HEK293 (cell line): ENCODE measurements around the gene CASP10.
A peak's percentile ranks its signal among the peaks of the same experiment; 100 is the strongest.

Experiments used
- CTCF ChIA-PET: fragments of 350-600 bp; formaldehyde crosslinking; extraction: SDS; loops from one replicate; lab custom pipeline; 2021; ENCODE audit warnings: antibody characterized with exemption; lab: Yijun Ruan, JAX
- POLR2A ChIA-PET: fragments of 300-600 bp; formaldehyde crosslinking; extraction: SDS; loops from one replicate; lab custom pipeline; 2020; ENCODE audit warnings: antibody characterized with exemption, inconsistent platforms; lab: Yijun Ruan, JAX
- H3K27ac ChIP-seq: fragments of 200-500 bp; sonication (Bioruptor generic); 2 replicates; pipeline ENCODE4 v1.5.1; 2014; ENCODE audit warnings: low read depth, low read length, control low read depth, inconsistent platforms; ENCODE audit errors: extremely low read depth
- H3K36me3 ChIP-seq, 2 experiments: fragments of 200-500 bp in 1 of 2; sonication (Bioruptor generic) in 1 of 2; 1 replicate in 1 of 2; 2 replicates in 1 of 2; pipeline ENCODE4 v1.5.1; 2014 to 2017; ENCODE audit warnings: inconsistent platforms in 2 of 2, low read length in 2 of 2; ENCODE audit not compliant: control insufficient read depth in 2 of 2, insufficient read depth in 1 of 2
- H3K4me1 ChIP-seq: fragments of 200-500 bp; sonication (Bioruptor generic); 2 replicates; pipeline ENCODE4 v1.5.1; 2014; ENCODE audit warnings: mild to moderate bottlenecking, low read length, inconsistent platforms; ENCODE audit not compliant: control insufficient read depth, insufficient read depth
- H3K4me3 ChIP-seq: 2 replicates; pipeline ENCODE4 v1.5.1; 2011; ENCODE audit warnings: low read depth, mild to moderate bottlenecking, control low read depth, low read length, moderate library complexity
- H3K9me3 ChIP-seq: fragments of 200-500 bp; sonication (Bioruptor generic); 2 replicates; pipeline ENCODE4 v1.5.1; 2014; ENCODE audit warnings: low read depth, low read length, inconsistent platforms; ENCODE audit not compliant: control insufficient read depth, insufficient read depth
- EGR2 ChIP-seq: fragments of 450-650 bp; formaldehyde crosslinking; IDR thresholded peaks from 2 replicates; pipeline ENCODE4 v1.5.1; 2016; ENCODE audit warnings: low read depth, missing biosample characterization, missing genetic modification characterization
- HIC1 ChIP-seq: fragments of 450-650 bp; formaldehyde crosslinking; IDR thresholded peaks from 2 replicates; pipeline ENCODE4 v1.5.1; 2016; ENCODE audit warnings: missing biosample characterization, missing genetic modification characterization
- PATZ1 ChIP-seq: fragments of 450-650 bp; formaldehyde crosslinking; IDR thresholded peaks from 2 replicates; pipeline ENCODE4 v1.5.1; 2016; ENCODE audit warnings: missing biosample characterization, missing genetic modification characterization
- PRDM10 ChIP-seq: fragments of 450-650 bp; formaldehyde crosslinking; IDR thresholded peaks from 2 replicates; pipeline ENCODE4 v1.5.1; 2016; ENCODE audit warnings: missing biosample characterization, missing genetic modification characterization
- ZBTB21 ChIP-seq: fragments of 450-650 bp; formaldehyde crosslinking; IDR thresholded peaks from 2 replicates; pipeline ENCODE4 v1.5.1; 2017; ENCODE audit warnings: missing biosample characterization, missing genetic modification characterization
- ZFP41 ChIP-seq: fragments of 450-650 bp; formaldehyde crosslinking; IDR thresholded peaks from 2 replicates; pipeline ENCODE4 v1.5.1; 2016; ENCODE audit warnings: missing biosample characterization, missing genetic modification characterization, borderline replicate concordance
- ZNF10 ChIP-seq: fragments of 450-650 bp; formaldehyde crosslinking; IDR thresholded peaks from 2 replicates; pipeline ENCODE4 v1.5.1; 2017; ENCODE audit warnings: missing biosample characterization, missing genetic modification characterization
- ZNF146 ChIP-seq: fragments of 450-650 bp; formaldehyde crosslinking; IDR thresholded peaks from 2 replicates; pipeline ENCODE4 v1.5.1; 2016; ENCODE audit warnings: missing biosample characterization, missing genetic modification characterization
- ZNF148 ChIP-seq: fragments of 450-650 bp; formaldehyde crosslinking; IDR thresholded peaks from 2 replicates; pipeline ENCODE4 v1.5.0; 2017; ENCODE audit warnings: missing biosample characterization, missing genetic modification characterization, borderline replicate concordance
- ZNF221 ChIP-seq: fragments of 450-650 bp; formaldehyde crosslinking; IDR thresholded peaks from 2 replicates; pipeline ENCODE4 v1.5.1; 2017; ENCODE audit warnings: missing biosample characterization, missing genetic modification characterization, borderline replicate concordance
- ZNF280D ChIP-seq: fragments of 450-650 bp; formaldehyde crosslinking; IDR thresholded peaks from 2 replicates; pipeline ENCODE4 v1.5.1; 2016; ENCODE audit warnings: missing biosample characterization, missing genetic modification characterization
- ZNF549 ChIP-seq: fragments of 450-650 bp; IDR thresholded peaks from 2 replicates; pipeline ENCODE4 v1.5.1; 2018; ENCODE audit warnings: missing biosample characterization, missing genetic modification characterization, mild to moderate bottlenecking, inconsistent platforms, moderate library complexity
- ZNF707 ChIP-seq: fragments of 450-650 bp; formaldehyde crosslinking; IDR thresholded peaks from 2 replicates; pipeline ENCODE4 v1.5.1; 2016; ENCODE audit warnings: missing biosample characterization, missing genetic modification characterization
- ZSCAN5A ChIP-seq: fragments of 450-650 bp; formaldehyde crosslinking; IDR thresholded peaks from 2 replicates; pipeline ENCODE4 v1.5.1; 2016; ENCODE audit warnings: missing biosample characterization, missing genetic modification characterization

CASP10 gene

GRCh38 chr2:201150454-201151020, 32.4 kb upstream of the CASP10 start:
- ChIA-PET POLR2A (interaction anchor here (1.0 kb wide), 1 partner anchor 32 kb away, joined by 4 read pairs; no protein-coding TSS in a partner anchor), CTCF (interaction anchor here (0.7 to 1.0 kb wide), 4 partner anchors 8 to 443 kb away, joined by 3 to 4 read pairs (median 3); no protein-coding TSS in a partner anchor)
- Histone ChIP-seq H3K27ac (no peak overlapping the region), H3K9me3 (no peaks in the 10 kb centered on the region), H3K4me1 (no peaks in the 10 kb centered on the region), H3K4me3 (no peak overlapping the region), H3K36me3 (peaks cover 0 to 18% of the 10 kb centered on the region in 2 experiments; a peak in 2 of 3 replicates)
- TF ChIP-seq ZNF707 (tag by site-specific recombination) (no peak), PRDM10 (tag by site-specific recombination) (no peak), ZNF148 (no peak), ZFP41 (tag by site-specific recombination) (no peak), ZBTB21 (tag by site-specific recombination) (no peak), ZNF280D (tag by site-specific recombination) (no peak), EGR2 (tag by site-specific recombination) (no peak), PATZ1 (no peak), ZNF549 (tag by site-specific recombination) (no peak)

GRCh38 chr2:201151127-201151981, 31.6 kb upstream of the CASP10 start:
- ChIA-PET POLR2A (interaction anchor here (0.7 to 1.0 kb wide), 2 partner anchors 33 to 459 kb away, joined by 3 to 4 read pairs; no protein-coding TSS in a partner anchor), CTCF (interaction anchor here (0.8 to 1.0 kb wide), 3 partner anchors 9 to 189 kb away, joined by 3 read pairs; no protein-coding TSS in a partner anchor)
- Histone ChIP-seq H3K36me3 (peaks cover 0 to 23% of the 10 kb centered on the region in 2 experiments; a peak in 2 of 3 replicates), H3K4me1 (no peaks in the 10 kb centered on the region), H3K27ac (no peak overlapping the region), H3K9me3 (no peaks in the 10 kb centered on the region), H3K4me3 (no peak overlapping the region)
- TF ChIP-seq ZSCAN5A (no peak), ZNF146 (tag by site-specific recombination) (no peak), HIC1 (tag by site-specific recombination) (0 out of 2 replicates have a peak, but pooled peaks have one; percentile 40), ZNF10 (tag by site-specific recombination) (peak; percentile 66), ZNF221 (tag by site-specific recombination) (no peak)
